HG02938 (cell line): Measurements from ENCODE around the gene RASA4B.
A peak's percentile ranks its signal among the peaks of the same experiment; 100 is the strongest.
"Not testable (repeated sequence)": the region's sequence is repeated elsewhere in the genome, so short reads cannot be mapped to it uniquely, and the experiment has no call there.

Experiments used
- ATAC-seq: cut with Tn5 transposase; IDR thresholded peaks from one replicate; pipeline ENCODE4 v1.9.1; 2021; ENCODE audit warnings: mild to moderate bottlenecking, moderate library complexity; ENCODE audit not compliant: unreplicated experiment

Gene RASA4B

GRCh38 chr7:102474736-102475435 is 42.7 kb downstream of the RASA4B start:
- ATAC-seq = not testable (repeated sequence)

GRCh38 chr7:102474116-102474515 is 43.5 kb downstream of the RASA4B start:
- ATAC-seq = not testable (repeated sequence)

GRCh38 chr7:102473271-102473991 is 44.1 kb downstream of the RASA4B start:
- no peak for ATAC-seq

- no peak for ATAC-seq
These were observed 45.2 kb downstream of the RASA4B start for GRCh38 chr7:102472126-102473041.

GRCh38 chr7:102471791-102472125 is 45.8 kb downstream of the RASA4B start:
- no peak for ATAC-seq

GRCh38 chr7:102469972-102470825 is 47.4 kb downstream of the RASA4B start:
- ATAC-seq = no peak

- ATAC-seq = no peak
These were observed 48.1 kb downstream of the RASA4B start for GRCh38 chr7:102469351-102469971.

DNA sequence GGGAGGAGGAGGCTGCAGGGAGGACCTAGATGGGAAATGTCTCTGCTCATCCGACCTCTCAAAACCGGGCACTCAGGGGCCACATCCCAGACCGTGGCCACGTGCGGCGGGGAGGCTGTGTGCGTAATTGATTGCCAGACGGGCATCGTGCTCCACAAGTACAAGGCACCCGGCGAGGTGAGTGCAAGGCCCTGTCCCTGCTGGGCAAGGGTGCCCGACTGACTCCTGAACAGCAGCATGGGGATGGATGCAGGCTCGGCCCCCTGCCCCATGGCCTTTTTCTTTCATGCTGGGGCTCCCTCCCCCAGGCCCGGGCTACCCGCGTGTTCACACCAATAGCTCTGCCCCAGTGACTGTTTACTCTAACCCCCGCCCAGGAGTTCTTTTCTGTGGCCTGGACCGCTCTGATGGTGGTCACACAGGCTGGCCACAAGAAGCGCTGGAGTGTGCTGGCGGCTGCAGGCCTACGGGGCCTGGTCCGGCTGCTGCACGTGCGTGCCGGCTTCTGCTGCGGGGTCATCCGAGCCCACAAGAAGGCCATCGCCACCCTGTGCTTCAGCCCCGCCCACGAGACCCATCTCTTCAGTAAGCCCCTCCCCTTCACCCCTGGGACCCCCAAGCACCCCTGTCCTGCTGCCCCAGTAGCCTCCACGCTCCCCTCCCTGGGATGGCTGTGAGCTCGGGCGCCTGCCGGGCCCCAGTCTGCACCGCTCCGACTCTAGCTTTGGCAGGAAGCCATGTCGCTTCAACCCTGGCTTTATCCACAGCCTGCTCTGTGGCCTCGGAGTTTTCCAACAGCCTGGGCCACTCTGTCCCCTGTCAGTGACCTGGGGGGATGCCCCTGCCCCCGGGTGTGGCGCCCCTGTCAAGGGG is 48.9 kb downstream of the RASA4B start:
- no peak for ATAC-seq

- no peak for ATAC-seq
These were observed 49.7 kb downstream of the RASA4B start for GRCh38 chr7:102467581-102468477.

DNA sequence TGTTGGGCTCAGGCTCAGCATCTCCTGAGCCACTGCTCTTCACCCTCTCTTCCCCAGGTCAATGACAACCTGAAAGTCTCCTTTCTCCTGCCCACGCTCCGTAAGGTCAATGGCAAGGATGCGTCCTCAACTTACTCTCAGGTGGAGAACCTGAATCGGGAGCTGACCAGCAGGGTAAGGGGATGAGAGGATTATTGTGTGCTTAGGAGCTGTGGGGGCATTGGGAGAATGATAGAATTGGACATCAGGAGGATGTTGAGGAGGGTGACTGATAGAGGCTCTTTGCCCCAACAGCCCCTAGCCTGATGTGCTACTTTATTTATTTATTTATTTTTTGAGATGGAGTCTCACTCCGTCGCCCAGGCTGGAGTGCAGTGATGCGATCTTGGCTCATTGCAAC is 51.5 kb downstream of the RASA4B start:
- no peak for ATAC-seq

DNA sequence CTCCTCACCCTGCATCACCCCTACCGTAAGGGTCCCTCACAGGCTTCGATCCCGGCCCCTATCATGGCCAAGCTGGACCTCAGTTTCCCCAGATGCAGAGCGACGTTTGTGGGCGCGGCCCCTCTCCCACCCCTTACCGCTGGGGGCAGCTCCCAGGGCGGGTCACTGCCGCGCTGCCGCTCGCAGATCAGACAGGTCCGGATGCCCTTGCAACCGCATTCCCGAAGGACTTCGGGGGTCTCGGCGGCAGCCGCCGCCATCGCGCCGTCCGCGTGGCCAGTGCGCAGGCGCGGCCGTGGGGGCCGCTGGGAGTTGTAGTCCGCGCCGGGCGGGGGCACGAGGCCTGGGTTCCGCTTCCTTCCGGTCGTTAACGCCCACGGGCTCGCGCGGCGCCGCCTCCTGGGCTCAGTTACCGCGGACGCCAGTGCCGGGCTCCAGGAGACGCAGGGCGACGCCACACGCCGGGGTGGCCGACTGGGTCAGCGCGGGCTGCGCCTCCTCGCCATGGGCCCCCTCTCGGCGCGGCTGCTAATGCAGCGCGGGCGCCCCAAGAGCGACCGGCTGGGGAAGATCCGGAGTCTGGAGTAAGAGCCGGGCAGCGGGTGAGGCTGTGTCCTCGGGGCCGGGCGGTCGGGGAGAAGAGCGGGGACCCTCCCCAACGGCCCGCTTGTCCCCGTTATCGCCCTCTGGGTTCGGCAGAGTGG is 52.8 kb downstream of the RASA4B start, which contains the start of the genes ALKBH4 and LRWD1:
ALKBH4 (minus strand) TSS at position 287 of the 704 bp plus-strand sequence; CDS start at position 260, 27 bp downstream.
LRWD1 (plus strand) TSS at position 408 of the 704 bp plus-strand sequence; CDS start at position 505, 97 bp downstream.
- peak; percentile 77 for ATAC-seq

DNA sequence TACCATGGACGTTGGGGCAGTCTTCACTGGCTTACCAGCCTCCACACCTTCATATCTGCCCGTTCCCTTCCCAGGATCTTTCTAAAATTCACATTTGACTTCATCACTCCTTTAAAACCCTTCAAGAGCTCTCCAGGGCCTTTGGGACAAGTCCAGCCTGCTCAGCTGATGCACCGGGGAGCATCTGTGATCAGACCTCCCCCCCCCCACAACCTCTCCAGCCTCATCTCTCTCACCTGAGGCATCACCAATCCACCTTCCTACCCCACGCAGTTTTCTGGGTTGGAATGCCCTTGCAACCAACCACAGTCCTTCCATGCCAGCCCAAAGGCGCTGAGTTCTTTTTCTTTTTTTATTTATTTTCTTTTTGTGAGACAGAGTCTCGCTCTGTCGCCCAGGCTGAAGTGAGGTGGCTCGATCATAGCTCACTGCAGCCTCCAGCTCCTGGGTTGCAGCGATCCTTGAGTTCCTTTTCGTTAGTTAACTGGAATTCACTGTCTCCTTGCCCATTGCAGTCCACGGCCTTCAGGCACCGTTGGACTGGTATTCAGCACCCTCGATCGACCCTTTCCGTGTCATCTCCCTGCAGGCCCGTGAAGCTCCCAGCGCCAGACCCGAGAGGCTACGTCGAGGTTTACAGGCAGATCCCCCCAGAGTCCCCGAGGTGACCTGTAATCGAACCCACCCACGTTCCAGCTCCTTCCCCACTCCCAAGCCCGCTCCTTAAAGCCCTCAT is 53.6 kb downstream of the RASA4B start:
- no peak for ATAC-seq

GRCh38 chr7:102460467-102460866 is 57.1 kb downstream of the RASA4B start:
- ATAC-seq = no peak

- no peak for ATAC-seq
These were observed 58.2 kb downstream of the RASA4B start for GRCh38 chr7:102459221-102459844.

GRCh38 chr7:102457352-102457924 is 60.1 kb downstream of the RASA4B start:
- ATAC-seq = no peak

DNA sequence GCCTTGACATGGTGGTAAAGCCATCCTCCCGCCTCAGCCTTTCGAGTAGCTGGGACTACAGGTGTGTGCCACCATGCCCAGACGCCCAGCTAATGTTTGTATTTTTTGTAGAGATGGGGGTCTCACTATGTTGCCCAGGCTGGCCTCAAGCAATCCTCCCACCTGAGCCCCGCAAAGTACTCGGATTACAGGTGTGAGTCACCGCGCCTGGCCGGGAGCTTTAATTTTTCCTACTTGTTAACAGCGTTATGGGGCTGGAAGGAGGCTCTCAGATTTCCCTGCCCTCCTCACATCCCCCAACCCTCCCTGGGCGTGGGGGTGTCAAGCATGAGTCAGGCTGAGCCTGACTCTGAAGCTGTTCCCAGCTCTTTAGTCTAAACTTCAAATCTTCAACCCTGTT is 61.2 kb downstream of the RASA4B start:
- no peak for ATAC-seq
